GM19395 (cell line): ENCODE data around the gene PLPPR4.
"Not testable (repeated sequence)": the region's sequence is repeated elsewhere in the genome, so short reads cannot be mapped to it uniquely, and the experiment has no call there.

Experiments used
- ATAC-seq: cut with Tn5 transposase; IDR thresholded peaks from one replicate; pipeline ENCODE4 v1.9.1; 2021; ENCODE audit warnings: mild to moderate bottlenecking, moderate library complexity; ENCODE audit not compliant: unreplicated experiment

Gene PLPPR4

GRCh38 chr1:99264201-99265021 lies at the start of gene PLPPR4:
PLPPR4 (plus strand) TSS chr1:99264492; CDS start chr1:99264594, 102 bp downstream.
- ATAC-seq = no peak

- ATAC-seq = no peak
Observed at GRCh38 chr1:99216956-99217355, 47.3 kb upstream of the PLPPR4 start.

DNA sequence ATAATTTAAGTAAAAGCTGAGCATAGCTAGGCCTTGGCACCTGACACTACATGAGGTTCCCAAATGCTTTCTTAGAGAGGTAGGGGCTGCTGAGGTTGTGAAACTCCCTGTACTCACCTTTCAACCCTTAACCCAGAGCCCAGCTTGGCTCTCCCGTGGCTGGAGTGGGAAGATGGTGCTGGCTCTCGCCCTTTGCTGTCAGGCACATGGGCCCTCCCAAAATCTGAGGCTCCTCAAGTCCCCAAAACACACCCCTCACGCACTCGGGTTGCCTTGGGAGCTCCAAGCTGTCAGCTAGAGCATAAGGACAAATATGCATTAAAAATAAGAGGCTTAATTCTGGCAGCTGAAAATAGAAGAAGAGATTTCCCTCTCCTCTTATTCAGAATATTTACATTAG lies 46.7 kb upstream of the PLPPR4 start:
- ATAC-seq = no peak

GRCh38 chr1:99218572-99218971 lies 45.7 kb upstream of the PLPPR4 start:
- peak; percentile 34 for ATAC-seq

GRCh38 chr1:99218999-99219398 lies 45.3 kb upstream of the PLPPR4 start:
- ATAC-seq = peak; percentile 99

GRCh38 chr1:99227056-99227897 lies 37.0 kb upstream of the PLPPR4 start:
- no peak for ATAC-seq

- peak; percentile 87 for ATAC-seq
Observed at GRCh38 chr1:99228153-99228552, 36.1 kb upstream of the PLPPR4 start.

- ATAC-seq = no peak
Observed at GRCh38 chr1:99229122-99229521, 35.2 kb upstream of the PLPPR4 start.

GRCh38 chr1:99230695-99231094 lies 33.6 kb upstream of the PLPPR4 start:
- no peak for ATAC-seq

GRCh38 chr1:99232172-99232571 lies 32.1 kb upstream of the PLPPR4 start:
- ATAC-seq = no peak

GRCh38 chr1:99233446-99233845 lies 30.8 kb upstream of the PLPPR4 start:
- no peak for ATAC-seq

GRCh38 chr1:99236756-99237155 lies 27.5 kb upstream of the PLPPR4 start:
- ATAC-seq = no peak

- no peak for ATAC-seq
Observed at GRCh38 chr1:99239690-99240089, 24.6 kb upstream of the PLPPR4 start.

GRCh38 chr1:99240621-99241020 lies 23.7 kb upstream of the PLPPR4 start:
- no peak for ATAC-seq

DNA sequence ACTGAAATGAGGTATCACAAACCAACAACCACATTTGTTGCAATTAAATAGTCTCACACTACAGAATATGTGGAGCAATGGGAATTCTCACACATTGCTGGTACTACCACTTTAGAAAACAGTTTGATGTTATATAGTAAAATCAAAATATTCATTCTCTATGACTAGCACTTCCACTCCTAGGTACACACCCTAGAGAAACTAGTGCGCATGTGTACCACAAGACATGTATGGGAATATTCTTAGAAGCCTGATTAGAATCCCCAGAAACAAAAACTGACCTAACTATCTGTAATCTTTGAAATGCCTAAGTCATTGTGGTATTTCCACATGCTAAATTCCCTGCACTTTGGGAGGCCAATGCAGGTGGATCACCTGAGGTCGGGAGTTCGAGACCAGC lies 18.1 kb upstream of the PLPPR4 start:
- ATAC-seq = no peak

DNA sequence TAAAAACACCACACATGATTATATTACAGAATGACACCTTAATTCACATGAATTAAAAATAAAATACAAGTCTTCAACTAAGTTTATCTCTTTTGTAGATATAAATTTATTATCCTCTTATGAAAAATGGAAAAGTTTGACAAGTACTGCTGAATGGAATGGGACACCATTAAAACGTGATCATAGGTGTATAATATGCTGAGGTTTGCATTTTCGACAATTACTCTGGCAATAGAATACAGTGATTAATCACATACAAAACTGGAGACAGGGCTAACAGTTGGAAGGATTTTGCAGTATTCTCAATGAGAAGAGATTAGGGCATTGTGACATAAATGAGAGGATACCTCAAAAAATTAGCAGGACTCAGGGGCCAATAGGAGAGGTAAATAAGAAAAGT lies 17.1 kb upstream of the PLPPR4 start:
- ATAC-seq = no peak

DNA sequence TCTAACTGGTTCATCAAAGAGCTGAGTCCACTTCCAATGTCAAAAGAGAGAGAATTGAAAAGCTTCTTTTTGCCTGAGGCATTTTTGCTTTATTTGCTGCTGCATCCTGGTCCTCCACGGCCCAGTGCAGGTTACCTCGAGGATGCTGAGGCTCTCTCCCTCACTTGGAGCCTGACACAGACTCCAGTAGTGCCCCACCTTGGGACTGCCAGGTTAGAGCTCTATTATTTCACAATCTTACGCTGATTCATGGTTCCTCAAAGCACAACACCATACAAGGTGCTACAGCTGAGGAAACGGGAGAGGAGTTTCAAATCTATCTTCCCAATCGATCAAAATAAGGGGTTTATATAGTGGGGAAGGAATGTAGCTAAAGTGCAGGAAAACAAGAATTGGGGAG lies 13.6 kb upstream of the PLPPR4 start:
- ATAC-seq = no peak

- no peak for ATAC-seq
Observed at GRCh38 chr1:99251308-99251707, 13.0 kb upstream of the PLPPR4 start.

- no peak for ATAC-seq
Observed at GRCh38 chr1:99252630-99253029, 11.7 kb upstream of the PLPPR4 start.

- ATAC-seq = not testable (repeated sequence)
Observed at GRCh38 chr1:99260402-99260801, 3.9 kb upstream of the PLPPR4 start.

DNA sequence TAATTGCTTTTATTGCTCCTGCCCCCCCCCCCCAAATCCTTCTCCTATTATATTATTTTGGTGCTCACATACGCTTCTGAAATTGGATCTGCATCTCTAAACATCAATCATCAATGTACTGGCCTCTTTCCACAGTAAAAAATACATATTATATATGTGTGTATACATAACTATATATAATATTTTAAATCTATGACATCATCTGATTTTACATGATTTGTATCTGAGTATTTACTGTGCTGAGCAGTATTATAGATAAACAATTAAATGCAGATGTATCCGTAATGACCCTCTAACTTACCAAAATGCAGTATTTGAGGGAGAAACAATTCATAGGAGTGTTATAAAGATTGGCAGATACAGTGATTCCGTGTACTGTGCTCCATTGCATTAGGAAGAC lies 832 bp downstream of the PLPPR4 start:
- no peak for ATAC-seq

- no peak for ATAC-seq
Observed at GRCh38 chr1:99266726-99267125, 2.4 kb downstream of the PLPPR4 start.
